ENCODE data around the gene CARM1. TPM values are rescaled to one million over a fixed set of nuclear protein-coding genes. Genes with fewer than 3 reads are reported as not detected.

CARM1 gene
- total RNA-seq, 1 donor = 33.7 TPM

DNA sequence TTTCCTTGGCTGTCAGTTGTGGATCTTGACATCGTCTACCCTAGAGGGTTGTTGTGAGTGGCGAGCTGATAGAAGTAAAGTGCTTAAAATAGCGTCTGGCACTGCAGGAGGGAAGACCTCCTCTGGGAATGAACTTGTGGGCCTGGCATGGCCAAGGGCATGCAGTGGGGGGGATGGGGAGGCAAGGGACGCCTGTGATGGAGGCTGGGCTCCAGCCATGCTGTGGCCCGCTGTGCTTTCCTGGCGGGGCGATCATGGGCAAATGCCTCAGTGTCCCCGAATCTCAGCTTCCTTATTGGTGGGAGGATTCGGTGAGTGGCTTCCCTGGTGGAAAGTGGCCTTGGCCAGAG lies 10.7 kb downstream of the CARM1 start:
- H3K4me2 ChIP-seq (ENCODE audit: insufficient read depth, low read length) = no peak overlapping the region
- H2AFZ ChIP-seq (ENCODE audit: low read length) = no peak overlapping the region
- peaks cover 87% of the 10 kb centered on the region for H3K79me2 ChIP-seq (ENCODE audit: insufficient read depth, low read length)
- peaks cover 47% of the 10 kb centered on the region for H4K20me1 ChIP-seq (ENCODE audit: insufficient read depth, low read length)
- H3K27ac ChIP-seq (ENCODE audit: low read depth, low read length) = no peak overlapping the region
- H3K36me3 ChIP-seq (ENCODE audit: insufficient read depth, low read length) = no peaks in the 10 kb centered on the region
- DNase-seq (ENCODE audit: insufficient read length, low spot score, missing footprints) = no peak
- no peaks in the 10 kb centered on the region for H3K27me3 ChIP-seq (ENCODE audit: insufficient read depth, low read length)
- H3K9me3 ChIP-seq (ENCODE audit: low read depth, low read length) = no peaks in the 10 kb centered on the region
- no peak overlapping the region for H3K4me3 ChIP-seq (ENCODE audit: insufficient read depth, low read length)
- TF ChIP-seq, protein P1, sequence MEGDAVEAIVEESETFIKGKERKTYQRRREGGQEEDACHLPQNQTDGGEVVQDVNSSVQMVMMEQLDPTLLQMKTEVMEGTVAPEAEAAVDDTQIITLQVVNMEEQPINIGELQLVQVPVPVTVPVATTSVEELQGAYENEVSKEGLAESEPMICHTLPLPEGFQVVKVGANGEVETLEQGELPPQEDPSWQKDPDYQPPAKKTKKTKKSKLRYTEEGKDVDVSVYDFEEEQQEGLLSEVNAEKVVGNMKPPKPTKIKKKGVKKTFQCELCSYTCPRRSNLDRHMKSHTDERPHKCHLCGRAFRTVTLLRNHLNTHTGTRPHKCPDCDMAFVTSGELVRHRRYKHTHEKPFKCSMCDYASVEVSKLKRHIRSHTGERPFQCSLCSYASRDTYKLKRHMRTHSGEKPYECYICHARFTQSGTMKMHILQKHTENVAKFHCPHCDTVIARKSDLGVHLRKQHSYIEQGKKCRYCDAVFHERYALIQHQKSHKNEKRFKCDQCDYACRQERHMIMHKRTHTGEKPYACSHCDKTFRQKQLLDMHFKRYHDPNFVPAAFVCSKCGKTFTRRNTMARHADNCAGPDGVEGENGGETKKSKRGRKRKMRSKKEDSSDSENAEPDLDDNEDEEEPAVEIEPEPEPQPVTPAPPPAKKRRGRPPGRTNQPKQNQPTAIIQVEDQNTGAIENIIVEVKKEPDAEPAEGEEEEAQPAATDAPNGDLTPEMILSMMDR (IDR thresholded peaks at IDR 0.05; ENCODE audit: extremely low read depth, low read depth, low read length) = no peak
- no peaks in the 10 kb centered on the region for H3K4me1 ChIP-seq (ENCODE audit: insufficient read depth, low read length)

DNA sequence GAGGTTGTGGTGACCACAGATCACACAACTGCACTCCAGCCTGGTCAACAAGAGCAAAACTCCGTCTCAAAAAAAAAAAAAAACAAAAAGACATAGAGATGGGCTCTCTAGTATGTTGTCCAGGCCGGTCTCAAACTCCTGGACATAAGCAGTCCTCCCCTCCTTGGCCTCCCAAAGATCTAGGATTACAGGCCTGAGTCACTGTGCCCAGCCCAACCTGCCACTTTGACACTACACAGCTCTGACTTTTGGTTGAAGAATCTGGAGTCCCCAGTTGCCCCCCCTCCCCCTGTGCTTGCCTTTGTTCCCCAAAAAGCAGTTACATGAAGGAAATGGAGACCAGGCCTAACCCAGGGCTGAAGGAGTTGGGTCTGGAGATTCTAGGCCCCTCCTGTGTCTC lies 12.9 kb downstream of the CARM1 start:
- no peaks in the 10 kb centered on the region for H3K4me1 ChIP-seq (ENCODE audit: insufficient read depth, low read length)
- H3K27ac ChIP-seq (ENCODE audit: low read depth, low read length) = no peak overlapping the region
- no peak overlapping the region for H2AFZ ChIP-seq (ENCODE audit: low read length)
- H3K4me3 ChIP-seq (ENCODE audit: insufficient read depth, low read length) = no peak overlapping the region
- no peaks in the 10 kb centered on the region for H3K27me3 ChIP-seq (ENCODE audit: insufficient read depth, low read length)
- peaks cover 87% of the 10 kb centered on the region for H3K79me2 ChIP-seq (ENCODE audit: insufficient read depth, low read length)
- no peak overlapping the region for H3K4me2 ChIP-seq (ENCODE audit: insufficient read depth, low read length)
- peaks cover 62% of the 10 kb centered on the region for H4K20me1 ChIP-seq (ENCODE audit: insufficient read depth, low read length)
- H3K36me3 ChIP-seq (ENCODE audit: insufficient read depth, low read length) = no peaks in the 10 kb centered on the region
- no peaks in the 10 kb centered on the region for H3K9me3 ChIP-seq (ENCODE audit: low read depth, low read length)
- peak; percentile 94 for DNase-seq (ENCODE audit: insufficient read length, low spot score, missing footprints)
- TF ChIP-seq, protein P1 (IDR thresholded peaks at IDR 0.05; ENCODE audit: extremely low read depth, low read depth, low read length) = no peak

DNA sequence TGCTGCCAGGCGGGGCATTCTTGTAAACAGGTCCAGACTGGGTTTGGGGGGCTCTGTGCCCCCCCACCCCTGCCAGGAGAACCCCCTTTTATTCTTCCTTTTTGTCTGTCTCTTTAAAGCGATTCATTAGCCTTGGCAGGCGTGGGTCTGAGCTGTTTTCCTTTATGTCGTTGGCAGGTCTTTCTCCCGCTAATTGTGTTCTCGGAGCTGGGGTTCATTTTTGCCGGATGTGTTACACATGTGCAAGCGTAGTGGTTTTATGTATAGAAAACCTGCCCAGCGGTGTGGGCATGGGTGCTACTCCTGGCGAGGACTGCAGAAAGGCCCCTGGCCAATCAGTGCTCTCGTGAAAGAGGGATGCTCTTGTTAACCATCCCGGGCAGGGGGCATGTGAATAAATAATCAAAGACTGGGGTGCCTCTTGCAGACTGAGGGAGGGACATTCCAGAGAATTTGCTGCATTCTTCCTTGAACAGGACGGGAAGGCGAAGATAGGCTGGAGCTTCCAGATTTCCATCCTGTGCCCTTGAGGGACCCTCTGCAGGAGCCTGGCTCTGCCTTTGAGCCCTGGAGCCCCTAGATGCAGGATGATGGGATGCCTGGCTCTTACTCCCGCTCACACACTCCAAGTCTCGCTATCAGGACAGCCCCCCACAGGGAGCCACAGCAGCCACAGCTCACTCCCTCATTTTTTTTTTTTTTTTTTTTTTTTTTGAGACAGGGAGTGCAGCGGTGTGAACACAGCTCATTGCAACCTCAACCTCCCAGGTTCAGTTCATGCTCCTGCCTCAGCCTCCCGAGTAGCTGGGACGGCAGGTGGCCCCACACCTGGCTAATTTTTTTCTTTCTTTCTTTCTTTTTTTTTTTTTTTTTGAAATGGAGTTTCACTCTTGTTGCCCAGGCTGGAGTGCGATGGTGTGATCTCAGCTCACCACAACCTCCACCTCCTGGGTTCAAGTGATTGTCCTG lies 14.1 kb downstream of the CARM1 start:
- TF ChIP-seq, protein P1 (IDR thresholded peaks at IDR 0.05; ENCODE audit: extremely low read depth, low read depth, low read length) = no peak
- no peak overlapping the region for H3K4me2 ChIP-seq (ENCODE audit: insufficient read depth, low read length)
- peak; percentile 55 for DNase-seq (ENCODE audit: insufficient read length, low spot score, missing footprints)
- no peaks in the 10 kb centered on the region for H3K4me1 ChIP-seq (ENCODE audit: insufficient read depth, low read length)
- peaks cover 58% of the 10 kb centered on the region for H4K20me1 ChIP-seq (ENCODE audit: insufficient read depth, low read length)
- H3K36me3 ChIP-seq (ENCODE audit: insufficient read depth, low read length) = no peaks in the 10 kb centered on the region
- H2AFZ ChIP-seq (ENCODE audit: low read length) = no peak overlapping the region
- no peak overlapping the region for H3K4me3 ChIP-seq (ENCODE audit: insufficient read depth, low read length)
- peaks cover 80% of the 10 kb centered on the region for H3K79me2 ChIP-seq (ENCODE audit: insufficient read depth, low read length)
- H3K27me3 ChIP-seq (ENCODE audit: insufficient read depth, low read length) = no peaks in the 10 kb centered on the region
- no peaks in the 10 kb centered on the region for H3K9me3 ChIP-seq (ENCODE audit: low read depth, low read length)
- H3K27ac ChIP-seq (ENCODE audit: low read depth, low read length) = no peak overlapping the region

DNA sequence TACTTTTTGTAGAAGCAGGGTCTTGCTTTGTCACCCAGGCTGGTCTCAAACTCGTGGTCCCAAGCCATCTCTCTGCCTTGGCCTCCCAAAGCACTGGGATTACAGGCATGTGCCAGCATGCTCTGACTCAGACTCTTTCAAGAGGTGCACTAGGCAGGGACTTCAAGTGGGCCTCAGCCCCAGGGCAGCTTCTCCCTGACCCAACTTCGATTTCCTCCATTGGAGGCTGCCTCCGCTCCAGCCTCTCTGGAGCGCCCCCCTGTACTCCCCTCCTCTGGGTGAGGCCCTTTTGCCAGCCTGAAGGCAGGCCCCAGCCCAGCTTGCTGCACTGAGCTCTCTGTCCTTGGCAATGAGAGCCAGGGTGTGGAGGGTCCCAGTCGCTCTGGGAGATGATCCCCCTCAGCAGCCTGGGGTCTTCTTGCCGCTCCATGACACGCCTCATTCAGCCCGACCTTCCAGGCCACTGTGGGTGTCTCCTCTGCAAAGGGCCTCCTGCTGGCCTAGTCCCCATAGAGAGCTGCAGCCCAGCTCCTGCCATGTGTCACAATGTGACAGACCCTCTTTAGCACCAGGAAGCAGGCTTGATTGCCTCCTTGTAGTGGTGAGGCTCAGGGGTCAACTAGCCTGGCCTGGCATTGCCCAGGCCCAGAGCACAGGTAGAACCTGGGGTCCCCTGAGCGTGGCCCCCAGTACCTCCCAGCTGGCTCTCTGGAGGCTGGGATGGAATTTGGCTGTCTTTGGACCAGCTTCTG lies 16.4 kb downstream of the CARM1 start:
- H3K79me2 ChIP-seq (ENCODE audit: insufficient read depth, low read length) = peaks cover 76% of the 10 kb centered on the region
- H3K4me1 ChIP-seq (ENCODE audit: insufficient read depth, low read length) = no peaks in the 10 kb centered on the region
- H3K4me2 ChIP-seq (ENCODE audit: insufficient read depth, low read length) = no peak overlapping the region
- no peaks in the 10 kb centered on the region for H3K9me3 ChIP-seq (ENCODE audit: low read depth, low read length)
- peak; percentile 60 for DNase-seq (ENCODE audit: insufficient read length, low spot score, missing footprints)
- TF ChIP-seq, protein P1 (IDR thresholded peaks at IDR 0.05; ENCODE audit: extremely low read depth, low read depth, low read length) = no peak
- H3K27me3 ChIP-seq (ENCODE audit: insufficient read depth, low read length) = no peaks in the 10 kb centered on the region
- H3K4me3 ChIP-seq (ENCODE audit: insufficient read depth, low read length) = no peak overlapping the region
- peaks cover 55% of the 10 kb centered on the region for H4K20me1 ChIP-seq (ENCODE audit: insufficient read depth, low read length)
- H3K36me3 ChIP-seq (ENCODE audit: insufficient read depth, low read length) = no peaks in the 10 kb centered on the region
- no peak overlapping the region for H3K27ac ChIP-seq (ENCODE audit: low read depth, low read length)
- no peak overlapping the region for H2AFZ ChIP-seq (ENCODE audit: low read length)

Measured in osteoblast (primary cell).